Activated CD8-positive, alpha-beta T cell treated with anti-CD3 and anti-CD28 coated beads for 36 hours (primary cell): ENCODE data around the gene JRKL. TPM values are rescaled to one million over a fixed set of nuclear protein-coding genes. Genes with fewer than 3 reads are reported as not detected.

Experiments used
- ATAC-seq: fragments of 200-7000 bp; cut with Tn5 transposase; one replicate; pipeline ENCODE4 v1.10.0; 2021; ENCODE audit warnings: mild to moderate bottlenecking, moderate library complexity
- CTCF ChIA-PET: fragments of 350-600 bp; sonication (Branson Sonifier 250); formaldehyde crosslinking; loops from one replicate; lab custom pipeline; 2021; ENCODE audit warnings: antibody characterized with exemption; lab: Charles Lee
- POLR2A ChIA-PET: fragments of 350-600 bp; sonication (Branson Sonifier 250); formaldehyde crosslinking; loops from one replicate; lab custom pipeline; 2021; ENCODE audit warnings: antibody characterized with exemption; lab: Charles Lee
- DNase-seq: peaks from one replicate; pipeline ENCODE4 v3.0.0-alpha.2; 2020
- H3K27ac Mint-ChIP-seq: one replicate; pipeline ENCODE4 v1.8.0; 2021; ENCODE audit warnings: mild to moderate bottlenecking, mixed read lengths
- H3K27me3 Mint-ChIP-seq: one replicate; pipeline ENCODE4 v1.8.0; 2021; ENCODE audit warnings: mixed read lengths
- H3K36me3 Mint-ChIP-seq: one replicate; pipeline ENCODE4 v1.8.0; 2021; ENCODE audit warnings: low read depth, mixed read lengths
- H3K4me1 Mint-ChIP-seq: one replicate; pipeline ENCODE4 v1.8.0; 2021; ENCODE audit warnings: low read depth, mixed read lengths
- H3K4me3 Mint-ChIP-seq: one replicate; pipeline ENCODE4 v1.8.0; 2021; ENCODE audit warnings: mild to moderate bottlenecking, moderate library complexity, mixed read lengths
- H3K9me3 Mint-ChIP-seq: one replicate; pipeline ENCODE4 v1.8.0; 2021; ENCODE audit warnings: mixed read lengths
- CTCF ChIP-seq: fragments of 200-600 bp; IDR thresholded peaks from one replicate; pipeline ENCODE4 v1.8.0; 2022; ENCODE audit warnings: antibody characterized with exemption, mild to moderate bottlenecking
- intact Hi-C: fragments of 100-400 bp; cut with micrococcal nuclease; formaldehyde crosslinking; loops from one replicate; pipeline ENCODE4 v1.10.0; 2022
- total RNA-seq, 2 experiments: library from RNA; stranded (reverse); gene quantifications; one replicate each; pipeline ENCODE4 v1.2.3, GENCODE V29; 2021

Gene JRKL
- total RNA-seq, 2 experiments from 2014 or later = 13.3 to 13.5 TPM

- POLR2A ChIA-PET = no interaction called here
- Mint-ChIP-seq H3K36me3 (peaks cover 18% of the 10 kb centered on the region), H3K4me3 (no peak overlapping the region), H3K4me1 (peaks cover 22% of the 10 kb centered on the region), H3K27me3 (no peaks in the 10 kb centered on the region), H3K9me3 (no peaks in the 10 kb centered on the region), H3K27ac (no peak overlapping the region)
- DNase-seq (no peak), ATAC-seq (no peak)
- no peak for TF ChIP-seq CTCF
- CTCF ChIA-PET = no interaction called here
- intact Hi-C loops = no loop called here
Observed at GRCh38 chr11:96361778-96362177, 28.0 kb upstream of the JRKL start.

GRCh38 chr11:96365493-96365892 is 24.3 kb upstream of the JRKL start:
- ChIA-PET CTCF (no interaction called here), POLR2A (no interaction called here)
- no peak for DNase-seq
- intact Hi-C loops = no loop called here
- H3K4me1 Mint-ChIP-seq = no peaks in the 10 kb centered on the region
- no peak for TF ChIP-seq CTCF
- ATAC-seq = no peak
- peaks cover 26% of the 10 kb centered on the region for H3K36me3 Mint-ChIP-seq
- no peaks in the 10 kb centered on the region for H3K9me3 Mint-ChIP-seq
- H3K4me3 Mint-ChIP-seq = no peak overlapping the region
- no peak overlapping the region for H3K27ac Mint-ChIP-seq
- H3K27me3 Mint-ChIP-seq = no peaks in the 10 kb centered on the region

GRCh38 chr11:96366024-96366423 is 23.8 kb upstream of the JRKL start:
- H3K9me3 Mint-ChIP-seq = no peaks in the 10 kb centered on the region
- no peaks in the 10 kb centered on the region for H3K4me1 Mint-ChIP-seq
- no peaks in the 10 kb centered on the region for H3K27me3 Mint-ChIP-seq
- no peak for TF ChIP-seq CTCF
- H3K36me3 Mint-ChIP-seq = peaks cover 28% of the 10 kb centered on the region
- ChIA-PET CTCF (no interaction called here), POLR2A (no interaction called here)
- DNase-seq = no peak
- ATAC-seq = no peak
- no peak overlapping the region for H3K4me3 Mint-ChIP-seq
- intact Hi-C loops = no loop called here
- no peak overlapping the region for H3K27ac Mint-ChIP-seq

GRCh38 chr11:96367342-96367741 is 22.5 kb upstream of the JRKL start:
- CTCF ChIA-PET = no interaction called here
- Mint-ChIP-seq H3K36me3 (peaks cover 31% of the 10 kb centered on the region), H3K9me3 (no peaks in the 10 kb centered on the region), H3K27me3 (no peaks in the 10 kb centered on the region), H3K27ac (no peak overlapping the region), H3K4me3 (no peak overlapping the region), H3K4me1 (no peaks in the 10 kb centered on the region)
- no peak for TF ChIP-seq CTCF
- intact Hi-C loops = no loop called here
- ATAC-seq = no peak
- DNase-seq = no peak
- POLR2A ChIA-PET = no interaction called here

GRCh38 chr11:96373826-96374225 is 16.0 kb upstream of the JRKL start:
- POLR2A ChIA-PET = no interaction called here

More at GRCh38 chr11:96373826-96374225, 16.0 kb upstream of the JRKL start:
- Mint-ChIP-seq H3K4me3 (no peak overlapping the region), H3K36me3 (peaks cover 23% of the 10 kb centered on the region), H3K4me1 (peaks cover 4% of the 10 kb centered on the region), H3K27ac (no peak overlapping the region), H3K27me3 (no peaks in the 10 kb centered on the region), H3K9me3 (no peaks in the 10 kb centered on the region)
- intact Hi-C loops = no loop called here
- ATAC-seq = no peak
- TF ChIP-seq CTCF = no peak
- DNase-seq = no peak
- CTCF ChIA-PET = no interaction called here
